IMR-90 (cell line): ENCODE results near the gene WNT9B.

Experiments
- CHD1 ChIP-seq: IDR thresholded peaks from 2 replicates; pipeline ENCODE4 v1.6.1; 2012; ENCODE audit warnings: low read depth, low read length, improper control_type of control experiment
- CTCF ChIP-seq: conservative IDR thresholded peaks from 2 replicates; pipeline ENCODE4 v1.5.1; 2012; ENCODE audit warnings: mild to moderate bottlenecking, low read depth, low read length, improper control_type of control experiment
- POLR2A ChIP-seq: IDR thresholded peaks from 2 replicates; pipeline ENCODE4 v1.6.1; 2012; ENCODE audit warnings: mild to moderate bottlenecking, low read depth, low read length

DNA sequence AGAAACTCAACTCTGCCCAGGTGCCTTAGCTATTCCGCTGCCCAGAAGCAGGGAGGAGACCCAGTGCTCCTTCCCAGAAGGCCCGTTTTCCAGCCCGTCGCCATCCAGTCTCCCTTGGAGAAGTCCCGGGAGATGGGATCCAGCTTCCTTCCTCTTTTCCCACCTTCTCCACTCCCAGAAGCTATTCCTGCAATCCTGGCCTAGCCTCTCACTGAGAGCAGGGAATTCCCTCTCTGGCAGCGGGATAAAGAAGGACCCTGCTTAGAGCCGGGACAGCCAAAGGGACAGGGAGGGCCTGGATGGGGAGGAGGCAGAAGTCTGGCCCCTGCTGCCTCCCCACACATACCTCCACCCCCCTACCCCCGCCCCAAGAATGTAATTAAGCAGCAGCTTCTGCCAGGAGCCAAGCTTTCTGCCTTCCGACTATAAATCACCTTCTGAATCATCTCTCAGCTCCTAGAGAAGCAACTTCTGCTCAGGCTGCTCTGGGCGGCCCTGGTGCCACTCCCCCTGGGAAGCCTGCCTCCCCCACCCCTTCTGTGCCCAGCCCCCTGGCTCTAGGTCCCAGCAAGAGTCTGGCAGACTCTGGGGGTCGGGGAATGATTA lies 39.3 kb upstream of the WNT9B start:
- TF ChIP-seq POLR2A (no peak), CTCF (no peak), CHD1 (no peak)
